ENCODE measurements around the gene RARRES1. TPM values are rescaled to one million over a fixed set of nuclear protein-coding genes. Genes with fewer than 3 reads are reported as not detected.
"Not testable (repeated sequence)": the region's sequence is repeated elsewhere in the genome, so short reads cannot be mapped to it uniquely, and the experiment has no call there.

Gene RARRES1
- total RNA-seq, 1 experiment from 2014 or later = not detected

- ChIA-PET POLR2A (interaction anchor here (1.4 kb wide), 1 partner anchor 11 kb away, joined by 4 read pairs; no protein-coding TSS in a partner anchor), CTCF (interaction anchor here (0.7 to 1.4 kb wide), 3 partner anchors 24 to 56 kb away, joined by 3 to 5 read pairs (median 3); no protein-coding TSS in a partner anchor)
- Mint-ChIP-seq H3K27me3 (ENCODE audit: insufficient read depth, unreplicated experiment) (no peaks in the 10 kb centered on the region), H3K4me1 (ENCODE audit: insufficient read depth, unreplicated experiment) (peaks cover 6% of the 10 kb centered on the region), H3K9me3 (ENCODE audit: unreplicated experiment) (no peaks in the 10 kb centered on the region), H3K4me3 (ENCODE audit: unreplicated experiment) (no peak overlapping the region), H3K36me3 (ENCODE audit: insufficient read depth, unreplicated experiment) (peaks cover 36% of the 10 kb centered on the region), H3K27ac (ENCODE audit: low read depth, unreplicated experiment) (no peak overlapping the region)
- DNase-seq (ENCODE audit: unreplicated experiment) = no peak
- intact Hi-C loops (cut with micrococcal nuclease) = no loop called here
- BruUV-seq (replicated peaks) = no TSS peak
- no peak for TF ChIP-seq CTCF (IDR thresholded peaks at IDR 0.05; ENCODE audit: unreplicated experiment)
Observed at GRCh38 chr3:158701420-158702065, 30.7 kb downstream of the RARRES1 start.

GRCh38 chr3:158700559-158700958 is 31.7 kb downstream of the RARRES1 start:
- H3K4me1 Mint-ChIP-seq (ENCODE audit: insufficient read depth, unreplicated experiment) = peaks cover 6% of the 10 kb centered on the region
- no peak overlapping the region for H3K27ac Mint-ChIP-seq (ENCODE audit: low read depth, unreplicated experiment)
- BruUV-seq (replicated peaks) = no TSS peak
- ChIA-PET POLR2A (interaction anchor here (0.6 to 1.4 kb wide), 2 partner anchors 12 to 28 kb away, joined by 3 to 4 read pairs; partner anchors contain the start of gene LXN), CTCF (interaction anchor here (0.7 to 1.3 kb wide), 2 partner anchors 25 to 40 kb away, joined by 3 to 5 read pairs; no protein-coding TSS in a partner anchor)
- DNase-seq (ENCODE audit: unreplicated experiment) = no peak
- no peaks in the 10 kb centered on the region for H3K27me3 Mint-ChIP-seq (ENCODE audit: insufficient read depth, unreplicated experiment)
- no peaks in the 10 kb centered on the region for H3K9me3 Mint-ChIP-seq (ENCODE audit: unreplicated experiment)
- no peak for TF ChIP-seq CTCF (IDR thresholded peaks at IDR 0.05; ENCODE audit: unreplicated experiment)
- H3K36me3 Mint-ChIP-seq (ENCODE audit: insufficient read depth, unreplicated experiment) = peaks cover 29% of the 10 kb centered on the region
- no peak overlapping the region for H3K4me3 Mint-ChIP-seq (ENCODE audit: unreplicated experiment)
- intact Hi-C loops (cut with micrococcal nuclease) = no loop called here

DNA sequence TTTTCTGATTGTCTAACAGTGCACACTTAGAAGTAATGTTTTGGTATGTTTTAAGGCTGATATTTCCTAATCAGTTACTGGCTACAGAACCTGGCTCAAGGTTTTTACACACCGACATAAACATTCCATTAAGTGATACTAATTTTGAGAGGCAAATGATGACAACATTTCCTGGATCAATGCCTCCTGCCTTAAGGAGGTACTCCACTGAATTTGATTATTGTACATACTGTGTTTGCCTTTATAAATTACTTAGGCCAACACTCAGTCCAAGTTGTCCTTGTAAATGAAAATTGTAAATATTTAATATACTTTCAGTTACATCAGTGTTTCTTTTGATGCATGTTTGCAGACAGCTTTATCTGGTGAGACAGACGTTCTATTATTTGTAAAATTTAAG is 35.6 kb downstream of the RARRES1 start:
- peaks cover 38% of the 10 kb centered on the region for H3K36me3 Mint-ChIP-seq (ENCODE audit: insufficient read depth, unreplicated experiment)
- H3K9me3 Mint-ChIP-seq (ENCODE audit: unreplicated experiment) = no peaks in the 10 kb centered on the region
- no peaks in the 10 kb centered on the region for H3K27me3 Mint-ChIP-seq (ENCODE audit: insufficient read depth, unreplicated experiment)
- intact Hi-C loops (cut with micrococcal nuclease) = no loop called here
- BruUV-seq (replicated peaks) = no TSS peak
- H3K4me1 Mint-ChIP-seq (ENCODE audit: insufficient read depth, unreplicated experiment) = no peaks in the 10 kb centered on the region
- DNase-seq (ENCODE audit: unreplicated experiment) = no peak
- CTCF ChIA-PET = interaction anchor here (0.6 to 2.4 kb wide), 2 partner anchors 31 to 95 kb away, joined by 3 to 11 read pairs; no protein-coding TSS in a partner anchor
- no peak overlapping the region for H3K27ac Mint-ChIP-seq (ENCODE audit: low read depth, unreplicated experiment)
- TF ChIP-seq CTCF (IDR thresholded peaks at IDR 0.05; ENCODE audit: unreplicated experiment) = no peak
- no peak overlapping the region for H3K4me3 Mint-ChIP-seq (ENCODE audit: unreplicated experiment)
- POLR2A ChIA-PET = no interaction called here

DNA sequence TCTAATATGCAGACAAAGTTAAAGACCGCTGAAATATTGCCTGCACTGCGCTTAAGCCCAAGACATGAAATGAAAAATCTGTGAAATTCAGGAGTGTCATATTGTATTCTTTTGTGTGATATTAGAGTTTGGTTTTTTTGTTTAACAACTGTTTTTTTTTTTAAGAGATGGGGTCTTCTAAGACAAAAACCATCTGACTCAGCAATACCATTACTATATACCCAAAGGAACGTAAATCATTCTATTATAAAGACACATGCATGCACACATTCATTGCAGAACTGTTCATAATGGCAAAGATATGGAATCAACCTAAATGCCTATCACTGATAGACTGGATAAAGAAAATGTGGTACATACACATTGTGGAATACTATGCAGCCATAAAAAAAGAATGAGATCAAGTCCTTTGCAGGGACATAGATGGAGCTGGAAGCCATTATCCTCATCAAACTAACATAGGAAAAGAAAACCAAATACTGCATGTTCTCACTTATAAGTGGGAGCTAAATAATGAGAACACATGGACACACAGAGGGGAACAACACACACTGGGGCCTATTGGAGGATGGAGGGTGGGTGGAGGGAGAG is 38.3 kb downstream of the RARRES1 start:
- ChIA-PET POLR2A (interaction anchor here (0.6 kb wide), 1 partner anchor 9 kb away, joined by 3 read pairs; no protein-coding TSS in a partner anchor), CTCF (interaction anchor here (0.7 to 1.1 kb wide), 3 partner anchors 11 to 33 kb away, joined by 3 to 4 read pairs (median 4); no protein-coding TSS in a partner anchor)
- peaks cover 46% of the 10 kb centered on the region for H3K36me3 Mint-ChIP-seq (ENCODE audit: insufficient read depth, unreplicated experiment)
- H3K4me1 Mint-ChIP-seq (ENCODE audit: insufficient read depth, unreplicated experiment); BruUV-seq (replicated peaks); H3K27ac Mint-ChIP-seq (ENCODE audit: low read depth, unreplicated experiment); H3K27me3 Mint-ChIP-seq (ENCODE audit: insufficient read depth, unreplicated experiment); H3K4me3 Mint-ChIP-seq (ENCODE audit: unreplicated experiment); H3K9me3 Mint-ChIP-seq (ENCODE audit: unreplicated experiment); DNase-seq (ENCODE audit: unreplicated experiment); intact Hi-C loops (cut with micrococcal nuclease): not testable (repeated sequence)

Data from MCF 10A (cell line).